Esophagus muscularis mucosa (tissue), 4 donors: Measurements from ENCODE around the gene PHACTR4. TPM values are rescaled to one million over a fixed set of nuclear protein-coding genes. Genes with fewer than 3 reads are reported as not detected.
"Not testable (repeated sequence)": the region's sequence is repeated elsewhere in the genome, so short reads cannot be mapped to it uniquely, and the experiment has no call there.

Experiments used
- DNase-seq: peaks from one replicate; pipeline ENCODE4 v3.0.0-alpha.2; 2017; ENCODE audit errors: extremely low spot score
- H3K27ac ChIP-seq, 4 donors: fragments of 200-600 bp; sonication (generic); replicated peaks in 1 of 4; 1 replicate in 3 of 4; 2 replicates in 1 of 4; pipeline ENCODE4 v1.5.1; 2016 to 2019; ENCODE audit warnings: mild to moderate bottlenecking in 1 of 4
- H3K27me3 ChIP-seq, 4 donors: fragments of 200-600 bp; sonication (generic); one replicate each; pipeline versions ENCODE4 v1.5.1 to v1.6.0; 2016 to 2019
- H3K36me3 ChIP-seq, 4 donors: fragments of 200-600 bp; sonication (generic); one replicate each; pipeline ENCODE4 v1.5.1; 2016 to 2019
- H3K4me1 ChIP-seq, 4 donors: fragments of 200-600 bp; sonication (generic); one replicate each; pipeline ENCODE4 v1.5.1; 2016 to 2019
- H3K4me3 ChIP-seq, 4 donors: fragments of 200-600 bp; sonication (generic); 1 replicate in 2 of 4; 2 replicates in 2 of 4; pipeline ENCODE4 v1.5.1; 2016 to 2019; ENCODE audit warnings: mild to moderate bottlenecking in 4 of 4, moderate library complexity in 1 of 4
- H3K9me3 ChIP-seq, 4 donors: fragments of 200-600 bp; sonication (generic); 1 replicate in 3 of 4; 2 replicates in 1 of 4; pipeline ENCODE4 v1.5.1; 2016 to 2019
- EP300 ChIP-seq: sonication (generic); formaldehyde crosslinking; IDR thresholded peaks from one replicate; pipeline ENCODE4 v1.6.1; 2017; ENCODE audit warnings: antibody characterized with exemption
- POLR2A ChIP-seq: fragments of 450-650 bp; IDR thresholded peaks from one replicate; pipeline ENCODE4 v1.6.1; 2017; ENCODE audit warnings: antibody characterized with exemption, moderate library complexity, mild to moderate bottlenecking, low read depth
- POLR2AphosphoS5 ChIP-seq, 2 donors: sonication (generic); formaldehyde crosslinking; IDR thresholded peaks; one replicate each; pipeline ENCODE4 v1.6.1; 2017; ENCODE audit warnings: antibody characterized with exemption in 2 of 2
- WGBS: methylation state at CpG from one replicate; pipeline ENCODE4 v1.1.5; 2018; 5-methylcytosine and 5-hydroxymethylcytosine counted together
- intact Hi-C: fragments of 100-400 bp; cut with DNase I; formaldehyde crosslinking; loops from one replicate; pipeline ENCODE4 v1.15.1; 2023
- small RNA-seq, 3 donors: library from RNA; depleted of rRNA; stranded (forward); fragments of <200 nt; gene quantifications; one replicate each; pipeline ENCODE3, GENCODE V24; 2016
- total RNA-seq, 4 donors: library from RNA; depleted of rRNA; stranded (reverse); fragments of >200 nt; gene quantifications; one replicate each; pipeline versions ENCODE4 v1.1.0 to v1.2.1, GENCODE V29; 2016
- TF ChIP-seq, protein P1 (sequence below), 3 experiments: fragments of 200-600 bp in 2 of 3; fragments of 450-650 bp in 1 of 3; sonication (generic) in 2 of 3; IDR thresholded peaks; one replicate each; pipeline ENCODE4 v1.5.1; 2017 to 2019; ENCODE audit warnings: antibody characterized with exemption in 3 of 3, mild to moderate bottlenecking in 2 of 3, moderate library complexity in 1 of 3

PHACTR4 gene
- total RNA-seq, 4 donors from 2014 or later = 21.0 to 32.4 (median 27.7) TPM

GRCh38 chr1:28540651-28541050 lies 171.1 kb downstream of the PHACTR4 start:
- Histone ChIP-seq H3K27me3 (no peaks in the 10 kb centered on the region), H3K9me3 (no peaks in the 10 kb centered on the region), H3K4me1 (no peaks in the 10 kb centered on the region), H3K27ac (no peak overlapping the region), H3K36me3 (peaks cover 2 to 30% (median 22%) of the 10 kb centered on the region in 4 donors), H3K4me3 (no peak overlapping the region)
- TF ChIP-seq EP300 = no peak
- no peak for TF ChIP-seq POLR2A
- TF ChIP-seq, protein P1, sequence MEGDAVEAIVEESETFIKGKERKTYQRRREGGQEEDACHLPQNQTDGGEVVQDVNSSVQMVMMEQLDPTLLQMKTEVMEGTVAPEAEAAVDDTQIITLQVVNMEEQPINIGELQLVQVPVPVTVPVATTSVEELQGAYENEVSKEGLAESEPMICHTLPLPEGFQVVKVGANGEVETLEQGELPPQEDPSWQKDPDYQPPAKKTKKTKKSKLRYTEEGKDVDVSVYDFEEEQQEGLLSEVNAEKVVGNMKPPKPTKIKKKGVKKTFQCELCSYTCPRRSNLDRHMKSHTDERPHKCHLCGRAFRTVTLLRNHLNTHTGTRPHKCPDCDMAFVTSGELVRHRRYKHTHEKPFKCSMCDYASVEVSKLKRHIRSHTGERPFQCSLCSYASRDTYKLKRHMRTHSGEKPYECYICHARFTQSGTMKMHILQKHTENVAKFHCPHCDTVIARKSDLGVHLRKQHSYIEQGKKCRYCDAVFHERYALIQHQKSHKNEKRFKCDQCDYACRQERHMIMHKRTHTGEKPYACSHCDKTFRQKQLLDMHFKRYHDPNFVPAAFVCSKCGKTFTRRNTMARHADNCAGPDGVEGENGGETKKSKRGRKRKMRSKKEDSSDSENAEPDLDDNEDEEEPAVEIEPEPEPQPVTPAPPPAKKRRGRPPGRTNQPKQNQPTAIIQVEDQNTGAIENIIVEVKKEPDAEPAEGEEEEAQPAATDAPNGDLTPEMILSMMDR (IDR thresholded peaks at IDR 0.05) = no peak
- no peak for TF ChIP-seq POLR2AphosphoS5 (IDR thresholded peaks at IDR 0.05)
- 90% methylated on average over 7 of the region's 7 CpGs for WGBS
- intact Hi-C loops = no loop called here
- no peak for DNase-seq

DNA sequence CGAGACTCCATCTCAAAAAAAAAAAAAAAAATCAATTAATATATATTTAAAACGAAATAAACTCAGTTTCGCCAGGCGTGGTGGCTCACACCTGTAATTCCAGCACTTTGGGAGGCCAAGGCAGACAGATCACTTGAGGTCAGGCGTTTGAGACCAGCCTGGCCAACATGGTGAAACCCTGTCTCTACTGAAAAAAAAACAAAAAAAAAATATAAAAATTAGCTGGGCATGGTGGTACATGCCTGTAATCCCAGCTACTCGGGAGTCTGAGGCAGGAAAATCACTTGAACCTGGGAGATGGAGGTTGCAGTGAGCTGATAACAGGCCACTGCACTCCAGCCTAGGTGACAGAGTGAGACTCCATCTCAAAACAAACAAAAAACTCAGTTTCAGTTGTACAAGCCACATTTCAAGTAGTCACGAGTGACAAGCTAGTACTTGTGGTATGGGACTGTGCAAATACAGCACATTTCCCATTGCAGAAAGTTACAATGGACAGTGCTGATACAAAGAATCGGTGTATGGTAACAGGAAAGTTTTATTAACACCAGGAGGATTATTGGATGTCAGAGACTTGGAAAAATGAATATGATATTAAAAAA lies 172.0 kb downstream of the PHACTR4 start:
- H3K4me1 ChIP-seq, H3K27me3 ChIP-seq, DNase-seq, H3K4me3 ChIP-seq, H3K9me3 ChIP-seq, H3K27ac ChIP-seq, intact Hi-C loops: not testable (repeated sequence)
- WGBS = 92% methylated on average over 8 of the region's 8 CpGs
- peaks cover 0 to 22% (median 14%) of the 10 kb centered on the region in 4 donors for H3K36me3 ChIP-seq

DNA sequence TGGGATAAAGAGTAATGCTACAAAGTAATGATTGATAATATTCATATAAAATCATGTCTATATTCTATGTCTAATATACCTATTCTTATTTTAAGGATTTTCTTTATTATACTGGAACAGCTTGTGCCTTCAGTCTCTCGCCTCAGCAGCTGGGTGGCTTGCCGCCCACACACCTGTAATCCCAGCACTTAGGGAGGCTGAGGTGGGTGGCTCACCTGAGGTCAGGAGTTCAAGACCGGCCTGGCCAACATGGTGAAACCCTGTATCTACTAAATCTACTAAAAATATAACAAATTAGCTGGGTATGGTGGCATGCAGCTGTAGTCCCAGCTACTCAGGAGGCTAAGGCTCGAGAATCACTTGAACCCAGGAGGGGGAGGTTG lies 175.7 kb downstream of the PHACTR4 start:
- no peaks in the 10 kb centered on the region for H3K36me3 ChIP-seq
- no peaks in the 10 kb centered on the region for H3K4me1 ChIP-seq
- no peaks in the 10 kb centered on the region for H3K9me3 ChIP-seq
- DNase-seq = no peak
- TF ChIP-seq POLR2A = no peak
- TF ChIP-seq, protein P1 (IDR thresholded peaks at IDR 0.05) = no peak
- no peak for TF ChIP-seq EP300
- TF ChIP-seq POLR2AphosphoS5 (IDR thresholded peaks at IDR 0.05) = no peak
- H3K27ac ChIP-seq = no peak overlapping the region
- intact Hi-C loops = no loop called here
- no peaks in the 10 kb centered on the region for H3K27me3 ChIP-seq
- no peak overlapping the region for H3K4me3 ChIP-seq
- 94% methylated on average over 4 of the region's 4 CpGs for WGBS

GRCh38 chr1:28548318-28548717 lies 178.8 kb downstream of the PHACTR4 start:
- DNase-seq = no peak
- Histone ChIP-seq H3K4me3 (no peak overlapping the region), H3K27ac (no peak overlapping the region), H3K9me3 (no peaks in the 10 kb centered on the region), H3K27me3 (no peaks in the 10 kb centered on the region), H3K4me1 (peaks cover 0 to 7% (median 4%) of the 10 kb centered on the region in 4 donors), H3K36me3 (no peaks in the 10 kb centered on the region)
- TF ChIP-seq EP300 (no peak), POLR2A (no peak), POLR2AphosphoS5 (IDR thresholded peaks at IDR 0.05) (no peak)
- TF ChIP-seq, protein P1 (IDR thresholded peaks at IDR 0.05) = no peak
- 82% methylated on average over 2 of the region's 3 CpGs for WGBS
- intact Hi-C loops = no loop called here

Small RNA genes lying within 50 kb of the gene (small RNA-seq; reads per million reads assigned to genes)
- 0 reads per million in 3 donors for gene RF00019
- gene RNU6ATAC27P = 0 reads per million in 3 donors
- 0 reads per million in 3 donors for gene SNORA73A
- 4.1 to 8.2 (median 5.0) reads per million in 3 donors for gene SNORA73B

Other genes with a start within 250 kb of the PHACTR4 start
- 1 to 10 TPM; 4.6 to 8.1 (median 6.8) TPM for gene PTAFR, start 193.1 kb upstream of the PHACTR4 start, total RNA-seq
- gene DNAJC8, start 136.7 kb upstream of the PHACTR4 start, total RNA-seq = 10 to 100 TPM; 60.9 to 83.0 (median 73.0) TPM
- gene ATP5IF1, start 133.6 kb upstream of the PHACTR4 start, total RNA-seq = 100 to 1,000 TPM; 125 to 174 (median 126) TPM
- 10 to 100 TPM in 3 of 4 donors, 1 to 10 TPM in 1; 7.5 to 16.4 (median 11.9) TPM for gene SESN2, start 110.2 kb upstream of the PHACTR4 start, total RNA-seq
- 10 to 100 TPM in 3 of 4 donors, 1 to 10 TPM in 1; 8.0 to 14.5 (median 12.9) TPM for gene MED18, start 40.7 kb upstream of the PHACTR4 start, total RNA-seq
- 10 to 100 TPM in 2 of 4 donors, 1 to 10 TPM in 2; 8.3 to 17.1 (median 11.3) TPM for gene RCC1, start 136.3 kb downstream of the PHACTR4 start, total RNA-seq
- gene TRNAU1AP, start 183.3 kb downstream of the PHACTR4 start, total RNA-seq = 10 to 100 TPM; 19.4 to 34.1 (median 23.2) TPM
- 1 to 10 TPM in 3 of 4 donors, under 1 TPM in 1; 0.98 to 4.0 (median 2.9) TPM for gene RAB42, start 222.5 kb downstream of the PHACTR4 start, total RNA-seq